Upper lobe of left lung (tissue), 4 donors: ENCODE measurements around the gene CNKSR2.

Experiments used
- POLR2A ChIP-seq, 4 donors: fragments of 450-650 bp; IDR thresholded peaks; one replicate each; pipeline ENCODE4 v1.5.1; 2016 to 2017; ENCODE audit warnings: antibody characterized with exemption in 4 of 4, mild to moderate bottlenecking in 2 of 4
- POLR2AphosphoS5 ChIP-seq, 2 donors: sonication (generic); formaldehyde crosslinking; IDR thresholded peaks; one replicate each; pipeline ENCODE4 v1.5.1; 2017; ENCODE audit warnings: antibody characterized with exemption in 2 of 2
- TF ChIP-seq, protein P1 (sequence below), 6 experiments: fragments of 450-650 bp in 4 of 6; fragments of 200-600 bp in 2 of 6; sonication (generic) in 2 of 6; IDR thresholded peaks; one replicate each; pipeline ENCODE4 v1.5.1; 2016 to 2019; ENCODE audit warnings: antibody characterized with exemption in 6 of 6

DNA sequence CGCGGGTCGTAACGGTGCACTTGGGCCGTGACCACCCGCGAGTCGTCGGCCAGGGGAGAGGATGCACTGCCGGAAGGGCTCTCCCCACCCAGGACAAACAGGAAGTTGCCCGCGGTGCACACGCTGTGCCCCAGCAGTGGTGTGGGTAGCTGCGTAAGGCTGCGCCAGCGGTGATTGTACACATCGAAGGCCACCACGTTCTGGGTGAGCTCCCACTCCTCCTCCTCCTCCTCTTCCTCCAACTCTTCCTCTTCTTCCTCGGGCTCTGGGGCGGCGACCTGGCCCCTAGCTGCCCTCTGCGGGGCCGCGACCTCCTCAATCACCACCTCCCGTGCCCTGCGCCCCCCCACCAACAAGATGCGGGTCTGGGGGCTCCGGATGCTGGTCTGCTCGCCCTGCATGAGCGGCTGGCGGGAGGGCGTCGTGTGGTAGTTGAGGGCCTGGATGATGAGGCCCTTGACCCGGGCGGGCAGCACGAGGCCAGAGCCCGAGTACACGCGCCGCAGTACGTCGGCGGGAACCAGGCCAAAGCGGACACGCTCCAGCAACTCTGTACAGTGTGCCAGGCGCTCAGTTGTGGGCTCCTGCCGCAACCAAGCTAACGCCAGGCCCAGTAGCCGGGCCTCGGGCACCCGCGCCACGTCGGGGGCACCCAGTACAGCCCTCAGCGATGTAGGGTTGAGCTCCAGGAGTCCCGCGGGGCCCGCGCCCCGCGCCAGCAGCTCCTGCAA, 282.5 kb downstream of the CNKSR2 start:
- TF ChIP-seq, protein P1, sequence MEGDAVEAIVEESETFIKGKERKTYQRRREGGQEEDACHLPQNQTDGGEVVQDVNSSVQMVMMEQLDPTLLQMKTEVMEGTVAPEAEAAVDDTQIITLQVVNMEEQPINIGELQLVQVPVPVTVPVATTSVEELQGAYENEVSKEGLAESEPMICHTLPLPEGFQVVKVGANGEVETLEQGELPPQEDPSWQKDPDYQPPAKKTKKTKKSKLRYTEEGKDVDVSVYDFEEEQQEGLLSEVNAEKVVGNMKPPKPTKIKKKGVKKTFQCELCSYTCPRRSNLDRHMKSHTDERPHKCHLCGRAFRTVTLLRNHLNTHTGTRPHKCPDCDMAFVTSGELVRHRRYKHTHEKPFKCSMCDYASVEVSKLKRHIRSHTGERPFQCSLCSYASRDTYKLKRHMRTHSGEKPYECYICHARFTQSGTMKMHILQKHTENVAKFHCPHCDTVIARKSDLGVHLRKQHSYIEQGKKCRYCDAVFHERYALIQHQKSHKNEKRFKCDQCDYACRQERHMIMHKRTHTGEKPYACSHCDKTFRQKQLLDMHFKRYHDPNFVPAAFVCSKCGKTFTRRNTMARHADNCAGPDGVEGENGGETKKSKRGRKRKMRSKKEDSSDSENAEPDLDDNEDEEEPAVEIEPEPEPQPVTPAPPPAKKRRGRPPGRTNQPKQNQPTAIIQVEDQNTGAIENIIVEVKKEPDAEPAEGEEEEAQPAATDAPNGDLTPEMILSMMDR (IDR thresholded peaks at IDR 0.05), result no peak
- TF ChIP-seq POLR2A (IDR thresholded peaks at IDR 0.05) (no peak), POLR2AphosphoS5 (IDR thresholded peaks at IDR 0.05) (no peak)
